Measurements from ENCODE around the gene SLC30A1.

- TF ChIP-seq CTCF (conservative IDR thresholded peaks at IDR 0.05; ENCODE audit: low read depth, low read length) (no peak), EZH2 (IDR thresholded peaks at IDR 0.05; ENCODE audit: low read length, unreplicated experiment) (no peak), EZH2phosphoT487 (IDR thresholded peaks at IDR 0.05; ENCODE audit: borderline replicate concordance, low read length) (no peak)
These were observed 49.5 kb downstream of the SLC30A1 start for GRCh38 chr1:211529453-211529852.

Measured in PC-3 (cell line).